CD4-positive, alpha-beta T cell treated with Interleukin-10 for 1 hour (primary cell): ENCODE measurements around the gene NOD2.

Experiments used
- DNase-seq: peaks from one replicate; pipeline ENCODE4 v3.0.0-alpha.2; 2020

The NOD2 gene

GRCh38 chr16:50718061-50718760 is 24.8 kb downstream of the NOD2 start:
- no peak for DNase-seq

GRCh38 chr16:50718761-50719400 is 25.5 kb downstream of the NOD2 start:
- no peak for DNase-seq

- peak; percentile 28 for DNase-seq
Observed at GRCh38 chr16:50719401-50720337, 26.3 kb downstream of the NOD2 start.

GRCh38 chr16:50721549-50722404 is 28.4 kb downstream of the NOD2 start:
- DNase-seq: peak; percentile 47

- DNase-seq: no peak
Observed at GRCh38 chr16:50722405-50722737, 29.0 kb downstream of the NOD2 start.

- no peak for DNase-seq
Observed at GRCh38 chr16:50722960-50723359, 29.6 kb downstream of the NOD2 start.

GRCh38 chr16:50724306-50724705 is 30.9 kb downstream of the NOD2 start:
- no peak for DNase-seq

- no peak for DNase-seq
Observed at GRCh38 chr16:50731130-50731988, 38.0 kb downstream of the NOD2 start.

GRCh38 chr16:50731989-50732832 is 38.8 kb downstream of the NOD2 start:
- DNase-seq: no peak

GRCh38 chr16:50733468-50733867 is 40.1 kb downstream of the NOD2 start:
- no peak for DNase-seq

GRCh38 chr16:50735629-50736122 is 42.3 kb downstream of the NOD2 start:
- DNase-seq: no peak

- DNase-seq: no peak
Observed at GRCh38 chr16:50736448-50736847, 43.0 kb downstream of the NOD2 start.

GRCh38 chr16:50737420-50737959 is 44.1 kb downstream of the NOD2 start:
- DNase-seq: no peak

GRCh38 chr16:50739031-50739430 is 45.6 kb downstream of the NOD2 start:
- no peak for DNase-seq

GRCh38 chr16:50740736-50741135 is 47.3 kb downstream of the NOD2 start:
- DNase-seq: no peak

- no peak for DNase-seq
Observed at GRCh38 chr16:50741225-50741780, 47.9 kb downstream of the NOD2 start.

GRCh38 chr16:50741781-50742575 is 48.6 kb downstream of the NOD2 start, which contains the start of gene CYLD:
Gene CYLD (plus strand): TSS chr16:50742086. CDS start chr16:50749699, 7,613 bp downstream.
- DNase-seq: peak; percentile 100

- peak; percentile 64 for DNase-seq
Observed at GRCh38 chr16:50742576-50743200, 49.3 kb downstream of the NOD2 start.
